ENCODE results near the gene GNAQ. TPM values are rescaled to one million over a fixed set of nuclear protein-coding genes. Genes with fewer than 3 reads are reported as not detected.

The GNAQ gene
- total and polyA plus RNA-seq, 4 donors: 6.8 to 19.6 (median 12.6) TPM

DNA sequence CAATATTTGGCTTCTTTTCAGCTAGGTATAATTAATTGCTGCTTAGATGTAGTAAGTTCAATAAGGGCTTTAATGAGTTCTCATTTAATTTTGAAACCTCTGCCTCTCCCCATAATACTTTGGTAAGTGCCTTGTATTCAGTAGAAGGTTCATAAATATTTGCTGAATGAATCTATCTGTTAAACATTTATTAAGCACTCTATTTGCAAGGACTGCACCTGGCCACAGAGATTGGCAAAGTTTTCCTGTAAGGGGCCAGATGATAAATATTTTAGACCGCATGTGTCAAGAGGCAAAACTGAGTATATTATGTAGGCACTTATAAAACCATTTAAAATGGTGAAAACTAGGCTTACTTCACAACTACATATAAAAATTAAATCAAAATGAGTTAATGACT lies 364.5 kb downstream of the GNAQ start:
- peaks cover 0 to 32% (median 28%) of the 10 kb centered on the region in 4 donors for H3K4me1 ChIP-seq (ENCODE audit: control insufficient read depth in 4 of 4, insufficient read depth in 4 of 4, low read length in 3 of 4)
- no peak overlapping the region for H3K4me3 ChIP-seq (ENCODE audit: low read depth in 1 of 3, low read length in 3 of 3)
- no peaks in the 10 kb centered on the region for H3K27me3 ChIP-seq (ENCODE audit: control insufficient read depth in 4 of 4, insufficient read depth in 4 of 4, low read length in 3 of 4)
- no peaks in the 10 kb centered on the region for H3K9me3 ChIP-seq (ENCODE audit: control insufficient read depth in 4 of 4, low read length in 3 of 4)
- no peak overlapping the region for H3K27ac ChIP-seq (ENCODE audit: low read depth in 1 of 2, low read length in 2 of 2)
- TF ChIP-seq, protein P1, sequence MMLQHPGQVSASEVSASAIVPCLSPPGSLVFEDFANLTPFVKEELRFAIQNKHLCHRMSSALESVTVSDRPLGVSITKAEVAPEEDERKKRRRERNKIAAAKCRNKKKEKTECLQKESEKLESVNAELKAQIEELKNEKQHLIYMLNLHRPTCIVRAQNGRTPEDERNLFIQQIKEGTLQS (IDR thresholded peaks at IDR 0.05): no peak
- peak; percentile 26 for TF ChIP-seq FOXA2 (IDR thresholded peaks at IDR 0.05)
- TF ChIP-seq, protein P2, sequence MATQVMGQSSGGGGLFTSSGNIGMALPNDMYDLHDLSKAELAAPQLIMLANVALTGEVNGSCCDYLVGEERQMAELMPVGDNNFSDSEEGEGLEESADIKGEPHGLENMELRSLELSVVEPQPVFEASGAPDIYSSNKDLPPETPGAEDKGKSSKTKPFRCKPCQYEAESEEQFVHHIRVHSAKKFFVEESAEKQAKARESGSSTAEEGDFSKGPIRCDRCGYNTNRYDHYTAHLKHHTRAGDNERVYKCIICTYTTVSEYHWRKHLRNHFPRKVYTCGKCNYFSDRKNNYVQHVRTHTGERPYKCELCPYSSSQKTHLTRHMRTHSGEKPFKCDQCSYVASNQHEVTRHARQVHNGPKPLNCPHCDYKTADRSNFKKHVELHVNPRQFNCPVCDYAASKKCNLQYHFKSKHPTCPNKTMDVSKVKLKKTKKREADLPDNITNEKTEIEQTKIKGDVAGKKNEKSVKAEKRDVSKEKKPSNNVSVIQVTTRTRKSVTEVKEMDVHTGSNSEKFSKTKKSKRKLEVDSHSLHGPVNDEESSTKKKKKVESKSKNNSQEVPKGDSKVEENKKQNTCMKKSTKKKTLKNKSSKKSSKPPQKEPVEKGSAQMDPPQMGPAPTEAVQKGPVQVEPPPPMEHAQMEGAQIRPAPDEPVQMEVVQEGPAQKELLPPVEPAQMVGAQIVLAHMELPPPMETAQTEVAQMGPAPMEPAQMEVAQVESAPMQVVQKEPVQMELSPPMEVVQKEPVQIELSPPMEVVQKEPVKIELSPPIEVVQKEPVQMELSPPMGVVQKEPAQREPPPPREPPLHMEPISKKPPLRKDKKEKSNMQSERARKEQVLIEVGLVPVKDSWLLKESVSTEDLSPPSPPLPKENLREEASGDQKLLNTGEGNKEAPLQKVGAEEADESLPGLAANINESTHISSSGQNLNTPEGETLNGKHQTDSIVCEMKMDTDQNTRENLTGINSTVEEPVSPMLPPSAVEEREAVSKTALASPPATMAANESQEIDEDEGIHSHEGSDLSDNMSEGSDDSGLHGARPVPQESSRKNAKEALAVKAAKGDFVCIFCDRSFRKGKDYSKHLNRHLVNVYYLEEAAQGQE (IDR thresholded peaks at IDR 0.05): peak; percentile 47
- TF ChIP-seq, protein P3, sequence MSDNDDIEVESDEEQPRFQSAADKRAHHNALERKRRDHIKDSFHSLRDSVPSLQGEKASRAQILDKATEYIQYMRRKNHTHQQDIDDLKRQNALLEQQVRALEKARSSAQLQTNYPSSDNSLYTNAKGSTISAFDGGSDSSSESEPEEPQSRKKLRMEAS (IDR thresholded peaks at IDR 0.05): peak; percentile 21
- TF ChIP-seq RXRA (IDR thresholded peaks at IDR 0.05): peak in 1 of 2 donors; percentile 59
- TF ChIP-seq, protein P4, sequence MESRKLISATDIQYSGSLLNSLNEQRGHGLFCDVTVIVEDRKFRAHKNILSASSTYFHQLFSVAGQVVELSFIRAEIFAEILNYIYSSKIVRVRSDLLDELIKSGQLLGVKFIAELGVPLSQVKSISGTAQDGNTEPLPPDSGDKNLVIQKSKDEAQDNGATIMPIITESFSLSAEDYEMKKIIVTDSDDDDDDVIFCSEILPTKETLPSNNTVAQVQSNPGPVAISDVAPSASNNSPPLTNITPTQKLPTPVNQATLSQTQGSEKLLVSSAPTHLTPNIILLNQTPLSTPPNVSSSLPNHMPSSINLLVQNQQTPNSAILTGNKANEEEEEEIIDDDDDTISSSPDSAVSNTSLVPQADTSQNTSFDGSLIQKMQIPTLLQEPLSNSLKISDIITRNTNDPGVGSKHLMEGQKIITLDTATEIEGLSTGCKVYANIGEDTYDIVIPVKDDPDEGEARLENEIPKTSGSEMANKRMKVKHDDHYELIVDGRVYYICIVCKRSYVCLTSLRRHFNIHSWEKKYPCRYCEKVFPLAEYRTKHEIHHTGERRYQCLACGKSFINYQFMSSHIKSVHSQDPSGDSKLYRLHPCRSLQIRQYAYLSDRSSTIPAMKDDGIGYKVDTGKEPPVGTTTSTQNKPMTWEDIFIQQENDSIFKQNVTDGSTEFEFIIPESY (IDR thresholded peaks at IDR 0.05): no peak
- peak; percentile 4 to 35 for TF ChIP-seq RAD21 (IDR thresholded peaks at IDR 0.05)
- peak; percentile 27 to 47 for TF ChIP-seq HNF4A (conservative IDR thresholded peaks at IDR 0.05)
- no peak overlapping the region for H3K9ac ChIP-seq (ENCODE audit: low read depth in 1 of 2, low read length in 2 of 2)
- no peaks in the 10 kb centered on the region for H3K36me3 ChIP-seq (ENCODE audit: control insufficient read depth in 4 of 4, insufficient read depth in 3 of 4, low read depth in 1 of 4, low read length in 3 of 4)
- no peak for DNase-seq (ENCODE audit: low spot score)
- 37% methylated on average over 1 of the region's 1 CpG for WGBS

Other genes with a start within 250 kb of the GNAQ start
- gene CEP78, start 204.3 kb upstream of the GNAQ start, total RNA-seq: 10 to 100 TPM in 1 of 2 donors, 1 to 10 TPM in 1; 8.9 to 12.0 TPM
- 1 to 10 TPM; 2.6 to 3.9 TPM for gene CEP78, start 204.3 kb upstream of the GNAQ start, polyA plus RNA-seq